AG04450 (cell line): ENCODE measurements around the gene ESR1. TPM values are rescaled to one million over a fixed set of nuclear protein-coding genes. Genes with fewer than 3 reads are reported as not detected.

Experiments
- CTCF ChIA-PET: fragments of 300-600, 350-600 bp; formaldehyde crosslinking; extraction: SDS; loops from one replicate; lab custom pipeline; 2022; ENCODE audit warnings: antibody characterized with exemption, inconsistent platforms; lab: Charles Lee
- POLR2A ChIA-PET: fragments of 350-600 bp; formaldehyde crosslinking; extraction: SDS; loops from one replicate; lab custom pipeline; 2021; ENCODE audit warnings: antibody characterized with exemption, inconsistent platforms; lab: Yijun Ruan, JAX
- DNase-seq: peaks from one replicate; pipeline ENCODE4 v3.0.0-alpha.2; 2011; ENCODE audit warnings: low read depth, low spot score
- H3K27ac ChIP-seq: one replicate; pipeline ENCODE4 v1.5.1; 2012; ENCODE audit warnings: low read depth, low read length, control low read depth
- H3K27me3 ChIP-seq: one replicate; pipeline ENCODE4 v1.6.0; 2012; ENCODE audit warnings: low read length; ENCODE audit not compliant: control insufficient read depth, insufficient read depth
- H3K4me3 ChIP-seq: 2 replicates; pipeline ENCODE4 v1.5.1; 2011; ENCODE audit warnings: mild to moderate bottlenecking, low read depth, low read length, control low read depth
- H3K9me3 ChIP-seq: 2 replicates; pipeline ENCODE4 v1.5.1; 2012; ENCODE audit warnings: low read length; ENCODE audit not compliant: control insufficient read depth, insufficient read depth
- polyA plus RNA-seq: library from polyadenylated mRNA; depleted of rRNA; stranded (reverse); fragments of >200 nt; gene quantifications from 2 replicates; pipeline ENCODE4 v1.2.3, GENCODE V29; 2011
- TF ChIP-seq, protein P1 (sequence below): IDR thresholded peaks from 2 replicates; pipeline ENCODE4 v1.5.1; 2011; ENCODE audit warnings: low read depth, low read length, control low read depth, inconsistent platforms

The ESR1 gene
- polyA plus RNA-seq, 1 experiment, result 0.02 TPM

- H3K27me3 ChIP-seq, result no peaks in the 10 kb centered on the region
- POLR2A ChIA-PET, result no interaction called here
- CTCF ChIA-PET, result no interaction called here
- no peak for DNase-seq
- no peak overlapping the region for H3K27ac ChIP-seq
- TF ChIP-seq, protein P1, sequence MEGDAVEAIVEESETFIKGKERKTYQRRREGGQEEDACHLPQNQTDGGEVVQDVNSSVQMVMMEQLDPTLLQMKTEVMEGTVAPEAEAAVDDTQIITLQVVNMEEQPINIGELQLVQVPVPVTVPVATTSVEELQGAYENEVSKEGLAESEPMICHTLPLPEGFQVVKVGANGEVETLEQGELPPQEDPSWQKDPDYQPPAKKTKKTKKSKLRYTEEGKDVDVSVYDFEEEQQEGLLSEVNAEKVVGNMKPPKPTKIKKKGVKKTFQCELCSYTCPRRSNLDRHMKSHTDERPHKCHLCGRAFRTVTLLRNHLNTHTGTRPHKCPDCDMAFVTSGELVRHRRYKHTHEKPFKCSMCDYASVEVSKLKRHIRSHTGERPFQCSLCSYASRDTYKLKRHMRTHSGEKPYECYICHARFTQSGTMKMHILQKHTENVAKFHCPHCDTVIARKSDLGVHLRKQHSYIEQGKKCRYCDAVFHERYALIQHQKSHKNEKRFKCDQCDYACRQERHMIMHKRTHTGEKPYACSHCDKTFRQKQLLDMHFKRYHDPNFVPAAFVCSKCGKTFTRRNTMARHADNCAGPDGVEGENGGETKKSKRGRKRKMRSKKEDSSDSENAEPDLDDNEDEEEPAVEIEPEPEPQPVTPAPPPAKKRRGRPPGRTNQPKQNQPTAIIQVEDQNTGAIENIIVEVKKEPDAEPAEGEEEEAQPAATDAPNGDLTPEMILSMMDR, result no peak
- H3K4me3 ChIP-seq, result no peak overlapping the region
- H3K9me3 ChIP-seq, result no peaks in the 10 kb centered on the region
Measured at GRCh38 chr6:152059909-152060308, 252.4 kb downstream of the ESR1 start.

DNA sequence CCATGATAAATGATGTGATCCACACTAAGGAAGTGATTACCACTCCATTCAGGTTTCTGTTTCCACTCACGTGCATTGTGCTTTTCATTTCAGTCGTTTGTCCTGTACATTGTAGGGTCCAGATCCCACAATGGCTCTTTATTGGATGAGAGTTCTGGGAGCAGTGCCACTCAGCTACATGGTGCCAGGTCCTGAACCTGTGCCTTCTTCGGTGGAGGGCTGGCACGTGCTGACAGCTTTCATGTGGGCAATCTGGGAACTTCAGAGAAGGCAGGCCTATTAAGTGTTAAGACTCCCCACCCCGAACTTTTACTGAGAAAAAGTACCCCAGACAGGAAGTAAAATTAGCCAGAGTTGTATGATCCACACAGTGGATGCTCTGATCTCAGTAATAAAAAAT, 255.0 kb downstream of the ESR1 start:
- CTCF ChIA-PET, result no interaction called here
- no peak for DNase-seq
- H3K27me3 ChIP-seq, result no peaks in the 10 kb centered on the region
- no peak overlapping the region for H3K27ac ChIP-seq
- POLR2A ChIA-PET, result no interaction called here
- no peaks in the 10 kb centered on the region for H3K9me3 ChIP-seq
- no peak overlapping the region for H3K4me3 ChIP-seq
- TF ChIP-seq, protein P1, result no peak

DNA sequence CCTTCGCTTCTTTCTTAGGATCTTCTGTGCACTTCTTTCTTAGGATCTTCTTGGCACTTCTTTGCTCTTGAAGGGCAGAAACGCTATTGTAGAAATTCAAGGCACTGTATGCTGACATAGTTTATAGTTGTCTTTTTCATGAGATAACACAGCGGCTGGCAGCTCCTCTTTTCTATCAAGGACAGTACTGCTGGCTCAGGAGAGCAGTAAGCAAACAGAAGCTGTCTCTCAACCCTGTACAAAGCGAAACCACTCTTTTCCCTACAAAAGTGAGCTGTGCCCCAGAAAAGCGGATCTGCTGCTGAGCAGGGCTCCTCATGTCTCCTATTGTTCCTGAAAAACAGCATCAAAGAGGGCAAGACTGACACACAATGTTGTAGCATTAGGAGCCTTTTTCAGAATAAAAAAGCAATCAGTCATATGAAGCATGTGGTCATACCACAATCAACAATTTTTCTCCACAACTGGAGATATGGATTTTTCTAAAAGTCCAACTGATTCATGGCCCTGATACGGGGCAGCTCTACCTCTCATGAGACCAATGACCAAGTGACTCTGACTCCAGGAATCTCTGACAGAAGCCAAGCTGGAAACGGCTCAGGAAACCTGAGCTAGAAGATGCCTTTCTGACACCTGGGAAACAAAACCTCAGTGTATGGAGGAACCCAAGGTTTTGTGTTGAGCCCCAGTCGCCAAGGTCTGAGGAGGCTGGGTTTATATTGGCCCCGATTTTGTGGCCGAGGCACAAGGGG, 255.9 kb downstream of the ESR1 start:
- POLR2A ChIA-PET, result no interaction called here
- Histone ChIP-seq H3K9me3 (no peaks in the 10 kb centered on the region), H3K27ac (no peak overlapping the region), H3K4me3 (no peak overlapping the region; the same call in 1 of the 2 replicates), H3K27me3 (no peaks in the 10 kb centered on the region)
- TF ChIP-seq, protein P1, result no peak
- DNase-seq, result no peak
- CTCF ChIA-PET, result interaction anchor here (0.6 kb wide), 1 partner anchor 1993 kb away, joined by 3 read pairs; no protein-coding TSS in a partner anchor

DNA sequence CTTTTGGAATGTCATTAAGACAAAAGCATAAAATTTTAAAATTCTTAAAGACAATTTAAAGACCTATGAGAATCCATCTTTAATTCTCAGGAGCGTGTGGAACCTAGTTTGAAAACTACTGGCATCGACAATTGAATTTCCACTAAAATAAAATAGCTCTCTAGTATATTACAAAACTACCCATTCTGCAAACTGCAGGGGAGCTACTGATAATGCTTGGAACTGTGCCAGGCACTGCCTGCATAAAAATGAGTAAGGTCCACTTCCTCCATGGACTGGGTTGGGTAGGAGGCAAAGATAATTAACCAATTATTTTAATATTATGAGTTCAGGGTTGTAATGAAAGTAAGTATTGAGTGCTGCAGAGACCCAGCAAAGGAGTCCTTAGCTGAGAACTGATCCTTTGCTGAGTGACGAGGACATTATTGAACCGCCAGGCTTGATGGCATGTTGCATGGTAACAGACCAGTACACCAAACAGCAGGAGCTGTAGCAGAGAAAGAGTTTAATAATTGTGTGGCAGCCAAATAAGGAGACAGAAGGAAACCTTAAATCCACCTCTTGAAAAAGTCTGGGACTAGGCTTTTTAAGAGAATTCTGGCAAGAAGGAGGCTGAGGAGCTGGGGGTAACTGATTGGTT, 261.3 kb downstream of the ESR1 start:
- H3K4me3 ChIP-seq, result no peak overlapping the region
- ChIA-PET CTCF (no interaction called here), POLR2A (no interaction called here)
- H3K9me3 ChIP-seq, result no peaks in the 10 kb centered on the region
- TF ChIP-seq, protein P1, result no peak
- H3K27me3 ChIP-seq, result no peaks in the 10 kb centered on the region
- no peak for DNase-seq
- no peak overlapping the region for H3K27ac ChIP-seq

- no peak for DNase-seq
- TF ChIP-seq, protein P1, result no peak
- POLR2A ChIA-PET, result no interaction called here
- CTCF ChIA-PET, result interaction anchor here (1.8 kb wide), 1 partner anchor 54 kb away, joined by 5 read pairs; no protein-coding TSS in a partner anchor
- H3K9me3 ChIP-seq, result no peaks in the 10 kb centered on the region
- H3K27me3 ChIP-seq, result no peaks in the 10 kb centered on the region
- no peak overlapping the region for H3K27ac ChIP-seq
- H3K4me3 ChIP-seq, result no peak overlapping the region
Measured at GRCh38 chr6:152070556-152070955, 263.1 kb downstream of the ESR1 start.
